Activated CD8-positive, alpha-beta memory T cell treated with anti-CD3 and anti-CD28 coated beads for 48 hours (primary cell): ENCODE results near the gene USO1.
"Not testable (repeated sequence)": the region's sequence is repeated elsewhere in the genome, so short reads cannot be mapped to it uniquely, and the experiment has no call there.

Source experiments
- DNase-seq, 3 experiments: peaks; one replicate each; pipeline ENCODE4 v3.0.0-alpha.2; 2020; ENCODE audit warnings: low read depth in 2 of 3, low spot score in 2 of 3

USO1 gene

DNA sequence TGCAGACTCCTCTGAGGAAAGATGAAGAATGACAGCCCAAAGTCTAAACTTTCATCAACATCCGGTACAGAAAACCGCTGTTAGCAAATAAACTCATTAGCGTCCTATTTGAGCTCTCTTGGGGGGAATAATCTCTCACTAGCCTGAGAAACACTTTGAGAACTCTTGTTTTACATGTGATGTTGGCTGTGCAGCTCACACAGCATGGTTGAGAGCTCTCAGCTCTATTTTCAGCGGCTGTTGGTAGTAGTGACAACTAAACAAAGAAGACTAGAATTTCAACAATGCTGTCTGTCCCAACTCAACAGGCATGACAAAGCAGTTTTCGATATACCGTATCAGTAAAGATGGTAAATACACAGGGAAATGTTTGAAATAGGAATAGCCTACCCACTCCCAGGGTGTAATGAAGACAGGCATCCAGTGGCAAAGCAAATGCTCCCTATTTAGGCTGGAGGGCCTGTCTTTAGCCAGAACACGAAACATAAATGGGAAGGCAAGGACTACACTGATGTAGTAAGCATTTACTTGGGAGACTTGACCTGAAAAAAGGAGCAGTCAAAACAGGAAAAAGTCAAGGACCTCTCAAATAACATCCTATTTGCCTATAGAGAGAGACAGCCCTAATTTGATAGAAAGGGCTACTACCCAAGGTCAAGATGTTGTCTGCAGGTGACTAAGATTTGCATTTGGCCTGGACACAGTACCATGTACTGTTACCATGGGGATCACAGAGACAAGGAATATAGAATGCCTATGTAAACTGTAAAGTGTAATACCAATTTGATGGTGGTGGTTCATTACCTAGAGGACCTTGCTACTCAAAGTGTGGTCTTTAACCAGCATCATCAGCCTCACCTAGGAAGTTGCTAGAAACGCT is 117.5 kb downstream of the USO1 start:
- DNase-seq, result no peak

GRCh38 chr4:75843596-75843995 is 119.2 kb downstream of the USO1 start:
- DNase-seq, result no peak

DNA sequence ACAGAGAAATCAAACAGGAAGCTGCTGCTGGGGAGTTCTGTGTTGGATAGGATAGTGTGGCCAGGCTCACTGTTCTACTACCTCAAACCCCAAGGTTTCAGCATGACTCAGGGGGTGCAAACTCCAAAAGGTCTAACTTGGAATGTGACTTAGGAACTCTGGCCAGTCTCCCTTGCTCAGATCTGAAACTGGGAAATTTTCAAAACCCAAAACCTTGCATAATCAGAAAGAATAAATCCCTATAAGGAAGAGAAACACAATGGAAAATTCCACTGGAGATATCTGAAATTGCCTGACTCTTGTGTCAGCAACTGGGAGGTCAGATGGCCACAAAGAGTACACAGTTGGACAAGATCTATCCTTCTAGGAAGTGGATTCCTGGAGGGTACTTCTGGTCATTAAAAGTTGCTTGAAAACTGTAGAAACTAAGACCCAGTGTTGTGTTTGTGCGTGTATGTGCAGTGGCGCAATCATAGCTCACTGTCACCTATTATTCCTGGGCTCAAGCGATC is 119.8 kb downstream of the USO1 start:
- no peak for DNase-seq

GRCh38 chr4:75845992-75846391 is 121.6 kb downstream of the USO1 start:
- DNase-seq, result no peak

GRCh38 chr4:75848171-75848760 is 123.9 kb downstream of the USO1 start:
- DNase-seq, result not testable (repeated sequence)

GRCh38 chr4:75848891-75849290 is 124.5 kb downstream of the USO1 start:
- no peak for DNase-seq

DNA sequence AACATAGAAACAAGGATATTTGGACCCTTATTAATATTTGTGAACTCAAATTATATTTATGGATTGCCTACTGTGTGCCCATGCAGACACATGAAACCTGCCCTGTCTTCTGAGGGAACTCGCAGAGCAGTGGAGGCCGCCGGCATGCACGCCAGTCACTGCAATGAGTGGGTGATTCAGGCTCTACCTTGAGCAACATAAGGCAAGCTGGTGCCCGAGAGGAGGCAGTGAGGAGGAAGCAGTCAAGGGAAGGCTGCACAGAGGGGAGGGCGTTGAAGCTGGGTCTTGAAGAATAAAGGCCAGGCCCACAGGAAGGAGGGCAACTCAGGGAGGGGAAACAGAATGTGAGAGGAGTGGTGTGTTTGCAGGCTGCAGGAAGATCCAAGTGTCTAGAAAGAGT is 125.1 kb downstream of the USO1 start:
- DNase-seq, result no peak

- DNase-seq, result no peak
These were observed 134.3 kb downstream of the USO1 start for GRCh38 chr4:75858721-75859120.

GRCh38 chr4:75860606-75861005 is 136.2 kb downstream of the USO1 start:
- DNase-seq, result no peak
